ENCODE data around the gene AP5S1. TPM values are rescaled to one million over a fixed set of nuclear protein-coding genes. Genes with fewer than 3 reads are reported as not detected.

AP5S1 gene, protein sequence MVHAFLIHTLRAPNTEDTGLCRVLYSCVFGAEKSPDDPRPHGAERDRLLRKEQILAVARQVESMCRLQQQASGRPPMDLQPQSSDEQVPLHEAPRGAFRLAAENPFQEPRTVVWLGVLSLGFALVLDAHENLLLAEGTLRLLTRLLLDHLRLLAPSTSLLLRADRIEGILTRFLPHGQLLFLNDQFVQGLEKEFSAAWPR
- total RNA-seq, result 10.2 TPM
- 9.2 TPM for polyA plus RNA-seq

DNA sequence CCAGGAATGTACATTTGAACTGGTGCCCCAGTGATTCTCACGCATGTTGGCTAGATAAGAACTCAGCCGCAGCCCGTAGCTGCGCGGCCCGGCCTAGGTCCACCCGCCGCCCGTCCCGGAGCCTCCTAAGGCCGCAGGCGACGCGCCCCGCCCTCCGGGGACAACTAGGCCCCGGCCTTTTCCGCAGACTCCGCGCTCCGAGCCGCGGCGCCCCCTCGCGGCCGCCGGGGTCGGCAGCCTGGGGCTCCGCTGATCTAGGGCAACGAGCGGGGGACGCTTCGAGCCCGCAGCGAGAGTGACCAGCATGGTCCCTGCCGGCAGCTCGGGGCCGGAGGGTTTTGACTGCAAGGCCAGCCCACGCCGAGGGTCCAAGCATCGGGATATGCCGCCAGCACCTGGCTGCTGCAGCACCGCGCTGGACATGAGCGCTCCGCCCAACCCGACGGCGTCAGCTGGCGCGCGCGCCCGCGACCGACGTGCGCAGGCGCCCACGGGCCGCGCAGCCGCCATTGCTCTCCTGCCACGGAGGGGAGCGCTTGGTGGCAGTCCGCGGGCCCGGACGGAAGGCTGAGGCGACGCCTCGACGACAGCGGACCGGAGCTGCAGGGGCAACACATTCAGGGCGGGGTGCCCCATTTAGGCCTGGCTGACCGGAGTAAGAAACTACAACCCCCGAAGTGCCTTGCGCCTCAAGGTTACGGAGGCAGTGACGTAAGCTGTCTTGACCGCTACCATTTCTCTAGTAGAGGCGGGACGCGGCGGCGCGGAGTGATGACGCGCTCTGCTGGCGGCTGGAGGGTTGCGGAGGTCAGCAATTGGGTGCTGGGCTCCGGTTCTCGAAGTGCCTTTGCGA is at the start of gene AP5S1:
AP5S1 (plus strand) TSS at position 500 of the 853 bp plus-strand sequence. CDS start 1,571 bp downstream, outside the sequence.
- H3K36me3 ChIP-seq (ENCODE audit: insufficient read depth), result no peaks in the 10 kb centered on the region
- peak within 1 kb of the TSS; percentile 56 for H3K4me3 ChIP-seq (ENCODE audit: low read depth, low read length)
- no peaks in the 10 kb centered on the region for H3K4me1 ChIP-seq (ENCODE audit: insufficient read depth)
- H3K27ac ChIP-seq (ENCODE audit: low read depth), result peak within 1 kb of the TSS; percentile 99
- DNase-seq (ENCODE audit: extremely low spot score), result peak; percentile 90
- WGBS, result under 1% methylated on average over 96 of the region's 96 CpGs

DNA sequence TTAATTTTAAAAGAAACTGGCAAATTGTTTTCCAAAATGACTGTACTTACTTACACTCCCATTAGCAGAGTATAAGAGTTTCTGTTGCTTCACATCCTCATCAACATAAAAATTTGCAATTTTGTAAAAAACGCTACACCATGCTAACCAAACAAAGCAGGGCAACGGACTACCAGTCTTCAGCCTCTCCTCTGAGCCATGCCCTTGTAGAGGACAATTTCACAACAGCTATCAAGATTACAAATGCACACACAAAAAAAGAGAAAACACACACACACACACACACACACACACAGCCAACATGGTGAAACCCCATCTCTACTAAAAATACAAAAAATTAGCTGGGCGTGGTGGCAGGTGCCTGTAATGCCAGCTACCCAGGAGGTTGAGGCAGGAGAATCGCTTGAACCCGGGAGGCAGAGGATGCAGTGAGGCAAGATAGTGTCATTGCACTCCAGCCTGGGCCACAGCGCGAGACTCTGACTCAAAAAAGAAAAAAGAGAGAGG is 48.7 kb upstream of the AP5S1 start:
- no peak overlapping the region for H3K27ac ChIP-seq (ENCODE audit: low read depth)
- no peaks in the 10 kb centered on the region for H3K4me1 ChIP-seq (ENCODE audit: insufficient read depth)
- DNase-seq (ENCODE audit: extremely low spot score), result no peak
- no peak overlapping the region for H3K4me3 ChIP-seq (ENCODE audit: low read depth, low read length)
- no peaks in the 10 kb centered on the region for H3K36me3 ChIP-seq (ENCODE audit: insufficient read depth)
- WGBS, result 84% methylated on average over 7 of the region's 7 CpGs

DNA sequence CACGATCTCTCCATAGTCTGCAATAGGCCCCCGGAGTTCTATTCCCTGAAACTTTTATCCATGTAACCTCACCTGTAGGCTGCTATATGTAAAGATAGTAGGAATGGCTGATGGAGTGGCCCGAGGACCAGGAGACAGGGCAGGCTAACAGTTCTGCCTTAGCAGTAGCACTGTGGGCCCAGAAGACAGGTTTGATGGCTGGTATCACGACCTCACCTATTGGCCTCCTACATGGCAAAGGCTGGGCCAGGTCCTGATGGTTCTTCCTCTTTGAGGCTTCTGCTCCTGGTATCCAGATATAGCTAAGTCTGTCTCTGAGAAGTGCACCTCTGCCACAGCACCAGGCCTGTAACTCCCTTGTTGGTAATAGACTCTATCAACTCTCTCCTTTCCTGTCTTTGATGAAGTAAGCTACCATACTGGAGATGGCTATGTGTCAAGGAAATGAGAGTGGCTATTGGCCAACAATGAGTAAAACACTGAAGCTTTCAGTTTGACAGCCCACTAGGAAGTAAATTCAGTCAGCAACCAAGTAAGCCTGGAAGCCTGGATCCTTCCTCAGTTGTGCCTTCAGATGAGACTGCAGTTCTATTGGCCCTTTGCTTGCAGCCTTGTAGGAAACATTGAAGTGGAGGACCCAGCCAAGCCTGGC is 44.8 kb upstream of the AP5S1 start:
- 87% methylated on average over 4 of the region's 4 CpGs for WGBS

DNA sequence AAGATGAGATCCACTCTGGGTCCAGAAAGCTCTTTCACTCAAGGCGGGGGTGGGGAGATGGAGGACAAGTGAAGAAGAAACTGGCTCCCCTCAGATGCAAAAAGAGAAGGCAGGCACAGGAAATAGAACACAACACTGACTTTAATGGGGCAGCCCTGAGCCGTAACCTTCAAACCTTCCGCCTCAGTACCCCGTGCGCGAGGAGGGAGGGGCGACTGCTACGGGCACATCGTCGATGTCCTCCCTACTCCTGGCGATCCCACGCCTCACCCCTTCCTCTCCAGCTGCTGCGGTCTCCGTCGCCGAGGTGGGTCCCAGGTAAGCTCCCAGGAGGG is 43.0 kb upstream of the AP5S1 start:
- Histone ChIP-seq H3K4me1 (ENCODE audit: insufficient read depth) (peaks cover 2% of the 10 kb centered on the region), H3K27ac (ENCODE audit: low read depth) (no peak overlapping the region), H3K36me3 (ENCODE audit: insufficient read depth) (no peaks in the 10 kb centered on the region), H3K4me3 (ENCODE audit: low read depth, low read length) (peak overlapping the region; percentile 37)
- 11% methylated on average over 16 of the region's 16 CpGs for WGBS
- no peak for DNase-seq (ENCODE audit: extremely low spot score)

More for the DNA sequence above, 44.8 kb upstream of the AP5S1 start:
- Histone ChIP-seq H3K36me3 (ENCODE audit: insufficient read depth) (no peaks in the 10 kb centered on the region), H3K4me1 (ENCODE audit: insufficient read depth) (peaks cover 2% of the 10 kb centered on the region), H3K4me3 (ENCODE audit: low read depth, low read length) (no peak overlapping the region), H3K27ac (ENCODE audit: low read depth) (no peak overlapping the region)
- DNase-seq (ENCODE audit: extremely low spot score), result no peak

DNA sequence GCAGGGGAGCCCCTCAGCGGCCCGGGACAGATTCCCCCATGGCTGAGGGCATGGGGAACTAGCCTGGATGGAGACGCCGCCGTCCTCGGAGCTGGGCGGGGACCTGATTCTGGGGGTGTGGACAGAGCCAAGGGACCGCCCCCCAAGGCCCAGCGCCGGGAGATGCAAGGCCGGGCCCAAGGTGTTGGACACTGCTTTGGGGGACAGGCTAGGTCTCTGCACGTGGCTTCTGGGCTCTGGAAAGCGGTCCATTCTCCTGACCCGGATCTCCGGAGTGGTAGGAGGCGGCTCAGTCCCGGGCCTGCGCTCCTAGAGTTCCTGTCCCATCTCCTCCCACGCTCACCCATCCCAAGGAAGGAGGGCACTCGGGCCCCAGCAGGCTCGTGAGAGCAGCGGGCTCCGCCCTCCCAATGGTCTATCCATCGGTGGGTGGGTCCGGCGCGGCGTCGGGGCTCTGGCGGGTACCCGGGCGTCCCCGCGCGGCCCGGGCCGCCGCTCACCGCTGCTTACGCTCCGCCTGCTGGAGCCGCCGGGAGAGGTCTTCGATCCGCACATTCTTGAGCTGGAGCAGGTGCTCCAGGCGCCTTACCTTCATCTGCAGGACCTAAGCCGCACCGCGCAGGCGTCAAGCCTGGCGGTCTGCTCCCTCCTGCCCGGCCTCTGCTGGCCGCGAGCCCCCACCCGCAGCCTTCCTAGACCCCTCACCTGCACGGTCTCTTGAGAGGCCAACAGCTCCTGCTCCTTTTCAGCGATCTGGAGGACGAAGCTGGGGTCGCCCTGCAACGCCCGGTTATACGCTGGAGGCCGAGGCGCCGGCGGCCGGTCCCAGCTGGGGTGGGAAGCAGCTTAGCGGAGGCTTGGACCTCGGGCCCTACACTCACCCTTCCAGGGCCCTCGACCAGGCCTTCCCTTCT is 42.4 kb upstream of the AP5S1 start:
- no peak for DNase-seq (ENCODE audit: extremely low spot score)
- WGBS, result 3% methylated on average over 70 of the region's 70 CpGs
- no peaks in the 10 kb centered on the region for H3K36me3 ChIP-seq (ENCODE audit: insufficient read depth)
- H3K4me1 ChIP-seq (ENCODE audit: insufficient read depth), result peaks cover 2% of the 10 kb centered on the region
- H3K4me3 ChIP-seq (ENCODE audit: low read depth, low read length), result peak overlapping the region; percentile 37
- H3K27ac ChIP-seq (ENCODE audit: low read depth), result no peak overlapping the region

DNA sequence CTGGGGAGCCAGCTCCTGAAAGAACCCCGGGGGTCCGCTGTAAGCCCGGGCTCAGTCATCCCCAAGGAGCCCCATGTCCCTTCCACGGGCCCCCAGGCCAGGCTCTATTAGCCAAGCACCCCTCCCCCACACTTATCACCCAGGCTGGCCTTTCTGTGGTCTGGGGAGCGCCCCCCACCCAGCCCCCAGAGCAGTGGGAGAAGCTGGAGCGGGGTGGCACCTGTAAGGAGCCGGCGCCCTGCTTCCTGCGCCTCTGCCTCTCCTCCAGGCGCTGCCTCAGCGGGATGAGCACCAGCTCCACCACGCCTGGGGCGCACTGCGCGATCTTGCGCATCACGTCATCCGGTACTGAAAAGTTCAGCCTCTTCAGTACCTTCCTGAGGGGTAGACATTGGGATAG is 41.4 kb upstream of the AP5S1 start:
- no peak overlapping the region for H3K4me3 ChIP-seq (ENCODE audit: low read depth, low read length)
- WGBS, result 31% methylated on average over 18 of the region's 18 CpGs
- H3K27ac ChIP-seq (ENCODE audit: low read depth), result no peak overlapping the region
- H3K36me3 ChIP-seq (ENCODE audit: insufficient read depth), result no peaks in the 10 kb centered on the region
- no peak for DNase-seq (ENCODE audit: extremely low spot score)
- H3K4me1 ChIP-seq (ENCODE audit: insufficient read depth), result peaks cover 2% of the 10 kb centered on the region

DNA sequence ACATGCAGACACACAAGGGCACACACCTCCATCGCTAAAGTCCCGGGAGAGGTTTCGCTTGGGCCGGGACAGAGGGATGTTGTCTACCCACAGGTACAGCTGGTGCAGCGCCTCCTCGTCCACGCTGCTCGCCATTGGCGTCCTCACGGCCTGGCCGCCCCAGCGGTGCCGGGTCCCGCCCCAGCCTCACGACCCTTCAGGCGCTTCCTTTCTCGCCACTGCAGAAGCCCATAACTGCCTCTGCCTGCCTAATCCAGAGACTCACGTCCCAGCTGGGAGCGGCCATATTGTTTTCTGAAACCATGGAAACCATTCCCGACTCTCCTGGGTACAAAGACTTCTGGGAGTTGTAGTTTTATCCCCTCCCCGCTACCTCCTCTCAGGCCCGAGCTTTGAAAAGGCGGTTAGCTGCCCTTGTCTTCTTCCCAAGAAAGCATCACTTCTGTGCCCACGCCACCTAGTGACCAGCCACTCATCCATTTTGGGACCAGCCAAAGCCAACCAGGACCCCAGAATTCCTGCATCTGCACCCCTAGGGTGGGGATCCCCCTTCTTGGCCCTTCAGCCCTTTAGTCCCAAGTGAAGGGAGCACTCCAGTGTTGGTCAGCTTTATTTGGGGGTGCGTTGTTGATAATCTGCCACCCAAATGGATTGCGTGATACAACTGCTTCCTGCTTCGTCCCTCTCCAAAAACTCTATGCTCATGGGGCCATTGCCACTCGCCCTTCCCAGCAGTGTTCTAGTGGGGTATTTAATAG is 39.0 kb upstream of the AP5S1 start, which contains the start of gene SPEF1:
SPEF1 (minus strand) TSS at position 296 of the 758 bp plus-strand sequence; CDS start at position 135, 161 bp downstream.
- Histone ChIP-seq H3K36me3 (ENCODE audit: insufficient read depth) (no peaks in the 10 kb centered on the region), H3K4me3 (ENCODE audit: low read depth, low read length) (no peak within 1 kb of the TSS), H3K4me1 (ENCODE audit: insufficient read depth) (peaks cover 2% of the 10 kb centered on the region), H3K27ac (ENCODE audit: low read depth) (no peak within 1 kb of the TSS)
- DNase-seq (ENCODE audit: extremely low spot score), result peak; percentile 94
- WGBS, result 16% methylated on average over 28 of the region's 28 CpGs

DNA sequence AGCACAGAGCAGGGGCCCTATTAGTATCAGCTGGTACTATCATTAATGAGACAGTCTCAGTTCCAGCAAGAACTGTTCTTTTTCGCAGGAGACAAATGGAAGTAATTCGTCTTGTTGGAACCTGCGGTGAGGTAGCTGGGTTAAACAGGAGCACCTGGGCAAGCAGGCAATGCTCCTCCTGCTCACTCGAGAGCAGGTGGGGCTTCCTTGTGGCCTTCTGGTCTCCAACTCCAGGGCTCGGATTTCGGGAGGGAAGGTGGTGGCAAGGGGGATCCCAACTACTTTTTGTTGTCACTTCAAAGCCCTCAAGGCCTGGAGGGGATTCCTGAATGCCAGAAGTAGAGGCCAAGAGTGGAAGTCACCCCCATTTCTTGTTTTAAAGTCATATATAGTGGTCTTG is 37.8 kb upstream of the AP5S1 start:
- no peak overlapping the region for H3K27ac ChIP-seq (ENCODE audit: low read depth)
- H3K36me3 ChIP-seq (ENCODE audit: insufficient read depth), result no peaks in the 10 kb centered on the region
- 75% methylated on average over 6 of the region's 6 CpGs for WGBS
- DNase-seq (ENCODE audit: extremely low spot score), result no peak
- H3K4me3 ChIP-seq (ENCODE audit: low read depth, low read length), result no peak overlapping the region
- H3K4me1 ChIP-seq (ENCODE audit: insufficient read depth), result peaks cover 2% of the 10 kb centered on the region

DNA sequence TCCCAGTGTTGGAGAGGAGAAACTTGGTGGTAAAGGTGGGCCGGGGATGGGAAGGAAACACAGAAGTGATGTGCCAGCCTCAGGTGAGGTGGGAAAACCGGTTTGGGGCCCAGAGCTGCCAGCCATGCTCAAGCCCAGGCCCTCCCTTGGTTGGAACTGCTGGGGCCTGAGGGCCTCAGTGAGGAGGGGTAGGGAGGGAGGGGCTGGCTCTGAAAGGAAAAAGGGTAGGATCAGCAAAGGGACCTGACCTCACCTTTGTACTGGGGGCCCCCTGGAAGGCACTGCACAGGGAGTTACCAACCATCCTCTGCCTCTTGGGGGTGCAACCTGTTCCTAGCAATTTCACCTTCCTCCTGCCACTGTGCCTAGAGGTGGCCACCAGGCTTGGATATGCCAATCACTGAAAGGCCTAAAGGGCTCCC is 37.3 kb upstream of the AP5S1 start:
- H3K4me1 ChIP-seq (ENCODE audit: insufficient read depth), result no peaks in the 10 kb centered on the region
- H3K27ac ChIP-seq (ENCODE audit: low read depth), result no peak overlapping the region
- no peaks in the 10 kb centered on the region for H3K36me3 ChIP-seq (ENCODE audit: insufficient read depth)
- no peak overlapping the region for H3K4me3 ChIP-seq (ENCODE audit: low read depth, low read length)
- WGBS, result 59% methylated on average over 2 of the region's 2 CpGs
- no peak for DNase-seq (ENCODE audit: extremely low spot score)

DNA sequence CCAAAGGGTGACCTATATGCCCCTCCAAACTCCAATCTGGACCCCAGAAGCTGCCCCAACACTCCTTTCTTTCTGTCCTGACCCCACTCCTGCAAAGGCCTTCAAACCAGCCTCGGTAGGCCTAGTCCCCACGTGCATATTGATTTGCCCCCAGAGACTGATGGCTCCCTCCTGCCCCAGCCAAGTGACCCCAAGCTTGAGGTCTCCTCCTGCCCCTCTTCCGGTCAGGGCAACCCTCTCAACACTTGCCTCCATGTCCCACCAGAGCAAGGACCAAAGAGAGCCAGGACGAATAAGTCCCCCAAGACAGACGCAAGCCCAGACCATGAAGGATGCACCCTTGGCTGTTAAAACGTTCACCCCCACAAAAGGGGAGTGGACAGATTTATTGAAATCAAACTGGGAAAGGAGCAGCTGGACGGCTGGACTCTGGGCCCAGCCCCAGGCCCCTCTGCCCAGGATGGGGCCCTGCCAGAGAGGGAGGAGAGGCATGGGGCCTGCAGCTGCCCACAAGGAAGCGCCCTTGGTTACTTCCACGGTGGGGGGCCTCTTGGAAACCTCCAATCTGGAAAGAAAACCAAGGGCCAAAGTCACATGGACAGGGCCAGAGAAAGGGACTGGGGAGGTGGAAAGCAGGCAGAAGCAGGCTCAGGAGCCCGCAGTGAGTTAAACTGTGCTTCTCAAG is 36.7 kb upstream of the AP5S1 start:
- Histone ChIP-seq H3K36me3 (ENCODE audit: insufficient read depth) (no peaks in the 10 kb centered on the region), H3K27ac (ENCODE audit: low read depth) (no peak overlapping the region), H3K4me1 (ENCODE audit: insufficient read depth) (no peaks in the 10 kb centered on the region), H3K4me3 (ENCODE audit: low read depth, low read length) (no peak overlapping the region)
- WGBS, result 68% methylated on average over 10 of the region's 10 CpGs
- no peak for DNase-seq (ENCODE audit: extremely low spot score)

DNA sequence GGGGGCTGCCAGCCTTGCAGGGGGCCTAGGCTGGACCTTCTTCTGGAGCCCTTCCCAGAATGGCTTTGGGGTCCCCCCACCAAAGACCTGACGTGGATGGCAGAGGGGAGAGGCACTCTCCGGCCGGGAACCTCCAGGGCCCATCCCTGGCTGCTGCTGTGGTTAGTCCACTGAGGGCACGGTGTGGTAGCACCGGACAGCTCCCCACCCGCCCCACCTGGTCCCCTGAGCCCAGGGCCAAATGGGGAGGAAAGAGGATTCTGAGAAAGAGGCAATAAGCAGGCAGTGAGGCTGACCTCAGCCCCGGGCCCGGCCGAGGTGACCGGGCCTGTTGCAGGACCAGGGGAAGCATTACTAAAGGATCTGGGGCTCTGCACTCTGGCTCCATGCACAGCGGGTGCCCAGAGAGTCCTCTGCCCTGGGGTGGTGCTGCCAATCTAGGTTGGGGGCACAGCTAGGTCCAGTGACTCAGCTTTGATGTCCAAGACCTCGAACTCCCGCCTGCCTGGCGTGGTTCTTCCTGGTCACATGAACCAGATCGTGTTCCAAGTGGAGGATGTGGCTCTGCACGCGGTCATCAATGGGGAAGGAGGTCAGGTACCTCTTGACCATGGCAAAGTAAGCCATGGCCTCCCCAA is 36.0 kb upstream of the AP5S1 start:
- no peaks in the 10 kb centered on the region for H3K4me1 ChIP-seq (ENCODE audit: insufficient read depth)
- no peaks in the 10 kb centered on the region for H3K36me3 ChIP-seq (ENCODE audit: insufficient read depth)
- no peak overlapping the region for H3K4me3 ChIP-seq (ENCODE audit: low read depth, low read length)
- DNase-seq (ENCODE audit: extremely low spot score), result no peak
- no peak overlapping the region for H3K27ac ChIP-seq (ENCODE audit: low read depth)
- 76% methylated on average over 17 of the region's 17 CpGs for WGBS

DNA sequence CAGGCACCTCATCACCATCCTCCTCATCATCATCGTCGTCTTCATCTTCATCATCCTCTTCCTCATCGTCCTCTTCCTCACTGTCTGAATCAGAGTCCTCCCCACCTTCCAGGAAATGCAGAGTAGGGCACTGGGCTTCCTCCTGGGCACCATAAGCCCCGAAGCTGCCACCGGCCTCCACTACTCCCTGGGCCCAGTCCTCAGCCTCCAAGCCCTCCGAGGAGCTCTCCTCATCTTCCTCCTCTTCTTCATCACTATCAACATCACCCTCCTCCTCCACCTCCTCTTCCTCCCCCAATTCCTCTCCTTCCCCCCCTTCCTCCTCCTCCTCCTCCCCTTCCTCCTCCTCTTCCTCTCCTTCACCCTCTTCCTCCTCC is 35.5 kb upstream of the AP5S1 start:
- no peaks in the 10 kb centered on the region for H3K36me3 ChIP-seq (ENCODE audit: insufficient read depth)
- no peak overlapping the region for H3K4me3 ChIP-seq (ENCODE audit: low read depth, low read length)
- 83% methylated on average over 6 of the region's 6 CpGs for WGBS
- H3K27ac ChIP-seq (ENCODE audit: low read depth), result no peak overlapping the region
- H3K4me1 ChIP-seq (ENCODE audit: insufficient read depth), result no peaks in the 10 kb centered on the region
- DNase-seq (ENCODE audit: extremely low spot score), result no peak

Measured in urinary bladder (tissue), 4 donors.